Neural progenitor cell (in vitro differentiated cells): ENCODE data around the gene PPIL1. TPM values are rescaled to one million over a fixed set of nuclear protein-coding genes. Genes with fewer than 3 reads are reported as not detected.
A peak's percentile ranks its signal among the peaks of the same experiment; 100 is the strongest.

ENCODE experiments used
- DNase-seq: peaks from one replicate; pipeline ENCODE4 v3.0.0-alpha.2; 2016; ENCODE audit warnings: low spot score
- H2AFZ ChIP-seq: fragments of 200-600 bp; sonication (generic); replicated peaks from 2 replicates; pipeline ENCODE4 v1.6.1; 2016; ENCODE audit warnings: antibody characterized with exemption
- H3F3A ChIP-seq: fragments of 200-600 bp; sonication (generic); 2 replicates; pipeline ENCODE4 v1.6.1; 2016; ENCODE audit warnings: antibody characterized with exemption, low read depth
- H3K27ac ChIP-seq: fragments of 200-600 bp; sonication (generic); 2 replicates; pipeline ENCODE4 v1.5.1; 2016; ENCODE audit warnings: mild to moderate bottlenecking
- H3K27me3 ChIP-seq: fragments of 200-600 bp; sonication (generic); 2 replicates; pipeline ENCODE4 v1.6.1; 2016; ENCODE audit warnings: mild to moderate bottlenecking, moderate library complexity
- H3K36me3 ChIP-seq: fragments of 200-600 bp; sonication (generic); 2 replicates; pipeline ENCODE4 v1.5.1; 2016
- H3K4me1 ChIP-seq: fragments of 200-600 bp; sonication (generic); 2 replicates; pipeline ENCODE4 v1.6.1; 2016; ENCODE audit warnings: mixed run types
- H3K4me2 ChIP-seq: fragments of 200-600 bp; sonication (generic); 2 replicates; pipeline ENCODE4 v1.6.1; 2016
- H3K4me3 ChIP-seq: fragments of 200-600 bp; sonication (generic); 2 replicates; pipeline ENCODE4 v1.5.1; 2016
- H3K79me2 ChIP-seq: fragments of 200-600 bp; sonication (generic); 2 replicates; pipeline ENCODE4 v1.6.1; 2016; ENCODE audit warnings: low read depth
- H3K9ac ChIP-seq: fragments of 200-600 bp; sonication (generic); 2 replicates; pipeline ENCODE4 v1.6.1; 2016
- H3K9me3 ChIP-seq: fragments of 200-600 bp; sonication (generic); 2 replicates; pipeline ENCODE4 v1.5.1; 2016; ENCODE audit warnings: low read depth
- H4K20me1 ChIP-seq: fragments of 200-600 bp; sonication (generic); 2 replicates; pipeline ENCODE4 v1.6.1; 2016; ENCODE audit warnings: low read depth
- H3K27ac Mint-ChIP-seq: 3 replicates; pipeline ENCODE4 v1.8.0; 2021; ENCODE audit warnings: mixed read lengths
- H3K27me3 Mint-ChIP-seq: 2 replicates; pipeline ENCODE4 v1.8.0; 2022; ENCODE audit warnings: low read depth, mild to moderate bottlenecking, inconsistent platforms, moderate library complexity, mixed read lengths; ENCODE audit not compliant: insufficient read depth
- H3K36me3 Mint-ChIP-seq: 3 replicates; pipeline ENCODE4 v1.8.0; 2021; ENCODE audit warnings: mixed read lengths
- H3K4me1 Mint-ChIP-seq: 3 replicates; pipeline ENCODE4 v1.8.0; 2021; ENCODE audit warnings: mixed read lengths
- H3K4me3 Mint-ChIP-seq: 3 replicates; pipeline ENCODE4 v1.8.0; 2021; ENCODE audit warnings: mild to moderate bottlenecking, moderate library complexity, mixed read lengths
- H3K9me3 Mint-ChIP-seq: 3 replicates; pipeline ENCODE4 v1.8.0; 2020; ENCODE audit warnings: mixed read lengths
- CTCF ChIP-seq: fragments of 200-600 bp; sonication (generic); IDR thresholded peaks from 2 replicates; pipeline ENCODE4 v1.5.1; 2017; ENCODE audit warnings: antibody characterized with exemption, mild to moderate bottlenecking
- EZH2 ChIP-seq: fragments of 200-600 bp; sonication (generic); IDR thresholded peaks from 2 replicates; pipeline ENCODE4 v1.6.1; 2017; ENCODE audit warnings: antibody characterized with exemption, mild to moderate bottlenecking, moderate library complexity
- EZH2phosphoT487 ChIP-seq: fragments of 200-600 bp; sonication (generic); IDR thresholded peaks from 2 replicates; pipeline ENCODE4 v1.6.1; 2017; ENCODE audit warnings: antibody characterized with exemption
- total RNA-seq: library from RNA; depleted of rRNA; stranded (reverse); fragments of >200 nt; gene quantifications from 2 replicates; pipeline ENCODE4 v1.2.3, GENCODE V29; 2015; ENCODE audit warnings: low replicate concordance

The PPIL1 gene
- total RNA-seq, 1 donor from 2014 or later, result 93.1 TPM

DNA sequence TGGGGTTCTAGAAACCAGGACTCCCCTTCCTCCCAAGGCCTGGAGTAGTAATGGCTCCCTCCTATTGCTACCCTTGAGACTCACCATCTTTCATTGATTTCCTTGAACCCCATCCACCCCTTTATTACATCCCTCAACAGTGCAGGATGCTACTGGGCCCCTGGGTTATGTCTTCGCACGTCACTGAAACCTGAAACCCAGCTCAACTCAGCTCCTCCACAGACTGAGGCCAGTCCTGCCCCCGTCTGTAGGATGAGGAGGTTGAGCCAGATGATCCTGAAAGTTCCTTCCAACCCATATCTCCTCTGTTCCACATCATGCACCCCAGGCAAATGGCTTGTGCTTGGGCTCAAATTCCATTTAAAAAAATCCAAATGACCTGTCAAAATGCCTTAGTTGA is 56.8 kb downstream of the PPIL1 start:
- no peak overlapping the region for H3K4me2 ChIP-seq
- H3K36me3 ChIP-seq, result no peaks in the 10 kb centered on the region
- H3K27me3 ChIP-seq, result no peaks in the 10 kb centered on the region
- H3K79me2 ChIP-seq, result no peaks in the 10 kb centered on the region
- no peaks in the 10 kb centered on the region for H3K36me3 Mint-ChIP-seq
- no peaks in the 10 kb centered on the region for H4K20me1 ChIP-seq
- H3K4me1 Mint-ChIP-seq, result peaks cover 55% of the 10 kb centered on the region
- no peaks in the 10 kb centered on the region for H3K9me3 ChIP-seq
- peaks cover 22% of the 10 kb centered on the region for H3K4me1 ChIP-seq
- H2AFZ ChIP-seq, result no peak overlapping the region
- TF ChIP-seq EZH2phosphoT487, result no peak
- no peak for TF ChIP-seq CTCF
- TF ChIP-seq EZH2, result no peak
- H3K27ac Mint-ChIP-seq, result no peak overlapping the region
- H3K27me3 Mint-ChIP-seq, result peaks cover 24% of the 10 kb centered on the region
- no peak for DNase-seq
- H3K27ac ChIP-seq, result no peak overlapping the region
- peaks cover 5% of the 10 kb centered on the region for H3F3A ChIP-seq
- no peak overlapping the region for H3K4me3 ChIP-seq
- H3K4me3 Mint-ChIP-seq, result no peak overlapping the region
- no peak overlapping the region for H3K9ac ChIP-seq
- H3K9me3 Mint-ChIP-seq, result no peaks in the 10 kb centered on the region

DNA sequence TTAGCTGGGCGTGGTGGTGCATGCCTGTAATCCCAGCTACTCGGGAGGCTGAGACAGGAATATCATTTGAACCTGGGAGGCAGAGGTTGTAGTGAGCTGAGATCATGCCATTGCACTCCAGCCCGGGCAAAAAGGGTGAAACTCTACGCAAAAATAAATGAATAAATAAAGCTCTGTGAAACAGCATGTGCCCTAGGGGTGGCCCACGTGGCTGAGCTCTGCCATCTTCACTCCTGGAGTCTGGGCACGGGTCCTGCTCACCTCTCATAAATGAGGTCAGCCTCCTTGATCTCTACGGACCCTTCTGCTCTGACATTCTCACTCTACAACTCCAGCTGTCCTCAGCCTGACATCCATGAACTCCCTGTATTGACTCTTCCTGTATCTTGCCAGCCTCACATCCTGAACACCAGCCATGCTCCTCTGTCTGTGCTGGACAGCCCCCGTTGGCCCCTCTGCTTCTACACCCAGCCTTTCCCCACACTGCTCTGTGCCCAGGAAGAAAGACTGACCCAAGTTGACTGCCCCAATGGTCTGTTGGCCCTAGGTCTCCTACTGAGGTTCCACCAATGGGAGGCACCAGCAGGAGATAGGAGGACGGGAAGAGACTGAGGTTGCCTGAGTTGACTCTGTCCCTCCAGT is 57.3 kb downstream of the PPIL1 start:
- H2AFZ ChIP-seq, result no peak overlapping the region
- no peak overlapping the region for H3K4me3 Mint-ChIP-seq
- no peaks in the 10 kb centered on the region for H3K36me3 ChIP-seq
- no peak for TF ChIP-seq CTCF
- TF ChIP-seq EZH2phosphoT487, result no peak
- TF ChIP-seq EZH2, result no peak
- H3K36me3 Mint-ChIP-seq, result no peaks in the 10 kb centered on the region
- DNase-seq, result no peak
- peaks cover 49% of the 10 kb centered on the region for H3K4me1 Mint-ChIP-seq
- peaks cover 5% of the 10 kb centered on the region for H3F3A ChIP-seq
- H3K27ac ChIP-seq, result no peak overlapping the region
- H3K9me3 Mint-ChIP-seq, result no peaks in the 10 kb centered on the region
- H3K9ac ChIP-seq, result no peak overlapping the region
- no peak overlapping the region for H3K4me2 ChIP-seq
- H3K27me3 ChIP-seq, result no peaks in the 10 kb centered on the region
- H3K4me3 ChIP-seq, result no peak overlapping the region
- H3K4me1 ChIP-seq, result peaks cover 17% of the 10 kb centered on the region
- H3K79me2 ChIP-seq, result no peaks in the 10 kb centered on the region
- no peaks in the 10 kb centered on the region for H4K20me1 ChIP-seq
- peak overlapping the region; percentile 60 for H3K27ac Mint-ChIP-seq
- peaks cover 20% of the 10 kb centered on the region for H3K27me3 Mint-ChIP-seq
- H3K9me3 ChIP-seq, result no peaks in the 10 kb centered on the region

DNA sequence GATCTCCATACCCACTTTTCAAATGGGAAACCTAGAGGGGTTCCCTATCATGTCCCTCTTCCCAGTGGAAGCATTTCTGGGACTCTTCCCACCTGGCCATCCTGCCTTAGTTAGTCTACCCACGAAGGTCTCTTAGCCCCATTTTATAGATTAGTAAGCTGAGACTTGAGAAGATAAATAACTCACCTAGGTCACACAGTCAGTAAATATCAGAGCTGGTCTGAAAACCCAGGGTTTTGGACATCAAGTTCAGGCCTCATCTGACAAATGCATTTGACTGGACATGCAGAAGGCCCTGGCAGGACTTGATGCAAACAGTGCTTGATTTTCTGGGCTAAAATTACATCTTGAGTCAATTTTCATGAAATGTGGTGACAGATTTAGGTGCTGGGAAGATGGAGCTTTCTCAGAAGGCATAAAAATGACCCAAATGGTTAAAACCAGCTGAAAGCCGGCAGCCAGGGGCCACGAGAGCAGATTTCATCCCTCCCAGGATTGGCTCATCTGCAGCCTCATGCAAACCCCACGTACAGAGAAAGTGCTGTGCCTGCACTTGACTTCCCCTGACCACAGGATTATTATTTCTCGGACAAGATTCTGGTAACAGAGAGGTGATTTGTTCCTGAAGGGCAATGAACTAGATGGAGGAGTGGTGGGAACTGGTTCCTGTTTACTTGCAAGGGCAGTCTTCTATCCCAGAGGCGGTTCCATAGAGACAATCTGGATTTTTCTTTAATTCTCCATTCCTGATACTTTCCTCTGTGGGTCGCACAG is 58.5 kb downstream of the PPIL1 start:
- Histone ChIP-seq H3K4me3 (no peak overlapping the region), H4K20me1 (no peaks in the 10 kb centered on the region), H3K27me3 (no peaks in the 10 kb centered on the region), H3K27ac (no peak overlapping the region), H3K4me1 (peaks cover 9% of the 10 kb centered on the region), H2AFZ (no peak overlapping the region), H3K9ac (no peak overlapping the region), H3K79me2 (no peaks in the 10 kb centered on the region), H3K36me3 (no peaks in the 10 kb centered on the region), H3K4me2 (no peak overlapping the region), H3F3A (no peaks in the 10 kb centered on the region), H3K9me3 (no peaks in the 10 kb centered on the region)
- TF ChIP-seq EZH2phosphoT487 (no peak), CTCF (no peak), EZH2 (no peak)
- Mint-ChIP-seq H3K4me1 (peaks cover 39% of the 10 kb centered on the region), H3K9me3 (no peaks in the 10 kb centered on the region), H3K27ac (peak overlapping the region; percentile 35), H3K36me3 (no peaks in the 10 kb centered on the region), H3K4me3 (no peak overlapping the region), H3K27me3 (peaks cover 18% of the 10 kb centered on the region)
- DNase-seq, result no peak
